ENCODE measurements around the gene EXOC4. TPM values are rescaled to one million over a fixed set of nuclear protein-coding genes. Genes with fewer than 3 reads are reported as not detected.

The EXOC4 gene
- total RNA-seq, 4 donors from 2014 or later = 82.4 to 204 (median 128) TPM

DNA sequence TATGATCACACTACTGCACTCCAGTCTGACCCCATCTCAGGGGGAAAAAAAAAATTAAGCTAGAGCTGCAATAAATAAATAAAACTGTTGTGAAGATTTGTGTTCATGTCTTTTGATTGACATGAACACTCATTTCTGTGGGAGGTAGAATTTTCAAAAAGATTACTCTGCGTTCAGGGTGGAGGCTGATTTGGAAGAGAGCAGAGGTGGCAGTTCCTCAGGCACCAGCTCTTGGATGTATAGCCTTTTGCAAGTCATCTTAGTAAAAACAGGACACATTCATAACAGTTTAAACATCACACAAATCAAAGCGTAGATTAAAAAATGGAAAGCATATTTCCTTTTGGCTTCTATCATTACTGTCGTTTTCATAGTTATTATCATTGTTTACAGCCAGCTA, 630.7 kb downstream of the EXOC4 start:
- no peaks in the 10 kb centered on the region for H3K9me3 ChIP-seq
- in situ Hi-C loops (cut with MboI; ENCODE audit: low pct_ligation_motif_present in 1 of 4, low pct_unique_long_range_greater_than_20kb in 1 of 4, low sequenced_read_pairs in 3 of 4) = no loop called here
- no peak for TF ChIP-seq EP300 (IDR thresholded peaks at IDR 0.05; ENCODE audit: low read depth)
- TF ChIP-seq, protein P1, sequence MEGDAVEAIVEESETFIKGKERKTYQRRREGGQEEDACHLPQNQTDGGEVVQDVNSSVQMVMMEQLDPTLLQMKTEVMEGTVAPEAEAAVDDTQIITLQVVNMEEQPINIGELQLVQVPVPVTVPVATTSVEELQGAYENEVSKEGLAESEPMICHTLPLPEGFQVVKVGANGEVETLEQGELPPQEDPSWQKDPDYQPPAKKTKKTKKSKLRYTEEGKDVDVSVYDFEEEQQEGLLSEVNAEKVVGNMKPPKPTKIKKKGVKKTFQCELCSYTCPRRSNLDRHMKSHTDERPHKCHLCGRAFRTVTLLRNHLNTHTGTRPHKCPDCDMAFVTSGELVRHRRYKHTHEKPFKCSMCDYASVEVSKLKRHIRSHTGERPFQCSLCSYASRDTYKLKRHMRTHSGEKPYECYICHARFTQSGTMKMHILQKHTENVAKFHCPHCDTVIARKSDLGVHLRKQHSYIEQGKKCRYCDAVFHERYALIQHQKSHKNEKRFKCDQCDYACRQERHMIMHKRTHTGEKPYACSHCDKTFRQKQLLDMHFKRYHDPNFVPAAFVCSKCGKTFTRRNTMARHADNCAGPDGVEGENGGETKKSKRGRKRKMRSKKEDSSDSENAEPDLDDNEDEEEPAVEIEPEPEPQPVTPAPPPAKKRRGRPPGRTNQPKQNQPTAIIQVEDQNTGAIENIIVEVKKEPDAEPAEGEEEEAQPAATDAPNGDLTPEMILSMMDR (IDR thresholded peaks at IDR 0.05) = no peak
- TF ChIP-seq POLR2AphosphoS5 (IDR thresholded peaks at IDR 0.05) = no peak
- TF ChIP-seq POLR2A (IDR thresholded peaks at IDR 0.05) = no peak
- no peak overlapping the region for H3K27ac ChIP-seq
- intact Hi-C loops (cut with DNase I; ENCODE audit: low total_unique reads) = no loop called here
- no peak for DNase-seq
- no peak overlapping the region for H3K4me3 ChIP-seq
- no peaks in the 10 kb centered on the region for H3K36me3 ChIP-seq
- 45 to 65% methylated on average over 3 of the region's 3 CpGs for WGBS, 2 donors (ENCODE audit: low coverage in 1 of 2)
- no peaks in the 10 kb centered on the region for H3K27me3 ChIP-seq
- peaks cover 0 to 18% (median 0%) of the 10 kb centered on the region in 4 donors for H3K4me1 ChIP-seq

GRCh38 chr7:133885213-133885612, 632.3 kb downstream of the EXOC4 start:
- intact Hi-C loops (cut with DNase I; ENCODE audit: low total_unique reads) = no loop called here

DNA sequence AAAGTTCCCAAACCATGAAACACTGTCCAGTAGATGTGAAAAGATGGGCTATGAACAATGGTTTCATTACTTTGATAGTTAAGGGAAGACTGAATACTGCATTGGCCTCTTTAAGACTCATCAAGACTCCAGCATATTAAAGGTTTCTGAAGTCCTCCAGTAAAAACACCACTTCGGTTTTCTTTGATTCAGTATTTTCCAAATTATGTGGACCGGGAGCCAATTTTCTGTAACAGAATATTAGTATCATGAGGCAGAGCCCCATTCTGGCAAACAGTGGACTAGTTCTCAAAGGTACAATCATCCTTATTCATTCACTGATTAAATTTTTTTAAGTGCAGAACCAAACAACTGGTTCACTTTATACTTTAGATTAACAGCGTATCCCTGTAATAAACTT, 633.2 kb downstream of the EXOC4 start:
- 86 to 97% methylated on average over 3 of the region's 3 CpGs for WGBS, 2 donors (ENCODE audit: low coverage in 1 of 2)
- no peaks in the 10 kb centered on the region for H3K36me3 ChIP-seq
- no peaks in the 10 kb centered on the region for H3K9me3 ChIP-seq
- no peak overlapping the region for H3K4me3 ChIP-seq
- in situ Hi-C loops (cut with MboI; ENCODE audit: low pct_ligation_motif_present in 1 of 4, low pct_unique_long_range_greater_than_20kb in 1 of 4, low sequenced_read_pairs in 3 of 4) (no loop called here), intact Hi-C loops (cut with DNase I; ENCODE audit: low total_unique reads) (no loop called here)
- H3K27me3 ChIP-seq = no peaks in the 10 kb centered on the region
- no peak overlapping the region for H3K27ac ChIP-seq
- peaks cover 0 to 20% (median 0%) of the 10 kb centered on the region in 4 donors for H3K4me1 ChIP-seq
- TF ChIP-seq, protein P1 (IDR thresholded peaks at IDR 0.05) = no peak
- TF ChIP-seq EP300 (IDR thresholded peaks at IDR 0.05; ENCODE audit: low read depth) = no peak
- no peak for TF ChIP-seq POLR2A (IDR thresholded peaks at IDR 0.05)
- TF ChIP-seq POLR2AphosphoS5 (IDR thresholded peaks at IDR 0.05) = no peak
- DNase-seq = no peak

More at GRCh38 chr7:133885213-133885612, 632.3 kb downstream of the EXOC4 start:
- Histone ChIP-seq H3K36me3 (no peaks in the 10 kb centered on the region), H3K27ac (no peak overlapping the region), H3K4me3 (no peak overlapping the region), H3K9me3 (no peaks in the 10 kb centered on the region), H3K27me3 (no peaks in the 10 kb centered on the region), H3K4me1 (peaks cover 0 to 20% (median 0%) of the 10 kb centered on the region in 4 donors)
- 99% methylated on average over 5 of the region's 5 CpGs; no CpG with 5 or more reads in 1 of the 2 donors for WGBS, 2 donors (ENCODE audit: low coverage in 1 of 2)
- in situ Hi-C loops (cut with MboI; ENCODE audit: low pct_ligation_motif_present in 1 of 4, low pct_unique_long_range_greater_than_20kb in 1 of 4, low sequenced_read_pairs in 3 of 4) = no loop called here
- no peak for DNase-seq
- TF ChIP-seq, protein P1 (IDR thresholded peaks at IDR 0.05) = no peak
- TF ChIP-seq EP300 (IDR thresholded peaks at IDR 0.05; ENCODE audit: low read depth) = no peak
- no peak for TF ChIP-seq POLR2AphosphoS5 (IDR thresholded peaks at IDR 0.05)
- TF ChIP-seq POLR2A (IDR thresholded peaks at IDR 0.05) = no peak

GRCh38 chr7:133886797-133887196, 633.9 kb downstream of the EXOC4 start:
- in situ Hi-C loops (cut with MboI; ENCODE audit: low pct_ligation_motif_present in 1 of 4, low pct_unique_long_range_greater_than_20kb in 1 of 4, low sequenced_read_pairs in 3 of 4) (no loop called here), intact Hi-C loops (cut with DNase I; ENCODE audit: low total_unique reads) (no loop called here)
- peaks cover 0 to 20% (median 0%) of the 10 kb centered on the region in 4 donors for H3K4me1 ChIP-seq
- TF ChIP-seq, protein P1 (IDR thresholded peaks at IDR 0.05) = no peak
- TF ChIP-seq POLR2A (IDR thresholded peaks at IDR 0.05) (no peak), POLR2AphosphoS5 (IDR thresholded peaks at IDR 0.05) (no peak), EP300 (IDR thresholded peaks at IDR 0.05; ENCODE audit: low read depth) (no peak)
- H3K36me3 ChIP-seq = no peaks in the 10 kb centered on the region
- H3K27ac ChIP-seq = no peak overlapping the region
- no peak overlapping the region for H3K4me3 ChIP-seq
- WGBS, 2 donors (ENCODE audit: low coverage in 1 of 2) = 76 to 95% methylated on average over 2 of the region's 2 CpGs
- DNase-seq = no peak
- no peaks in the 10 kb centered on the region for H3K9me3 ChIP-seq
- H3K27me3 ChIP-seq = no peaks in the 10 kb centered on the region

Data from transverse colon (tissue), 4 donors.